ENCODE data around the gene GATA5.

DNA sequence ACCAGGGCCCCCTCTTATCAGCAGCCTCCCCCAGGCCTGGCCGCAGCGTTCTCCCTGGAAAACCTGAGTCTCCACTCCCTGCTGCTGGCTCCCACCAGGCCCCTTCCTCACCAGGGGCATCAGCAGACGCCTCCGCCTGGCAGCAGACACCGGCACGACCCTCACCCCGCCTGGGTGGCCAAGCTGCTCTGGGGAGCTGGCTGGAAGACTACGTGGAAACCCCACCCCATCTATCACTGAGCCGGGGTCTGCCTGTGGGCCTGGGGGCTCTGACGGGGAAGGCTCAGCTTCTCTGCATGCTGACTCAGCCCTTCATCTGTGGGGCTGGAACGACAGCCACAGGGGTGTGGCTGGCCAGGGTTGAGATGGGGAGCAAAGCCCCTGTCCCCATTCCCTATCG is 29.3 kb downstream of the GATA5 start:
- TF ChIP-seq, protein P1, sequence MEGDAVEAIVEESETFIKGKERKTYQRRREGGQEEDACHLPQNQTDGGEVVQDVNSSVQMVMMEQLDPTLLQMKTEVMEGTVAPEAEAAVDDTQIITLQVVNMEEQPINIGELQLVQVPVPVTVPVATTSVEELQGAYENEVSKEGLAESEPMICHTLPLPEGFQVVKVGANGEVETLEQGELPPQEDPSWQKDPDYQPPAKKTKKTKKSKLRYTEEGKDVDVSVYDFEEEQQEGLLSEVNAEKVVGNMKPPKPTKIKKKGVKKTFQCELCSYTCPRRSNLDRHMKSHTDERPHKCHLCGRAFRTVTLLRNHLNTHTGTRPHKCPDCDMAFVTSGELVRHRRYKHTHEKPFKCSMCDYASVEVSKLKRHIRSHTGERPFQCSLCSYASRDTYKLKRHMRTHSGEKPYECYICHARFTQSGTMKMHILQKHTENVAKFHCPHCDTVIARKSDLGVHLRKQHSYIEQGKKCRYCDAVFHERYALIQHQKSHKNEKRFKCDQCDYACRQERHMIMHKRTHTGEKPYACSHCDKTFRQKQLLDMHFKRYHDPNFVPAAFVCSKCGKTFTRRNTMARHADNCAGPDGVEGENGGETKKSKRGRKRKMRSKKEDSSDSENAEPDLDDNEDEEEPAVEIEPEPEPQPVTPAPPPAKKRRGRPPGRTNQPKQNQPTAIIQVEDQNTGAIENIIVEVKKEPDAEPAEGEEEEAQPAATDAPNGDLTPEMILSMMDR (IDR thresholded peaks at IDR 0.05; ENCODE audit: low read length): no peak
- no peak for TF ChIP-seq EZH2 (IDR thresholded peaks at IDR 0.05; ENCODE audit: borderline replicate concordance, low read length)
